Body of pancreas (tissue), 4 donors: ENCODE results near the gene ZNF286A.
"Not testable (repeated sequence)": the region's sequence is repeated elsewhere in the genome, so short reads cannot be mapped to it uniquely, and the experiment has no call there.

ENCODE experiments used
- POLR2A ChIP-seq, 3 donors: fragments of 450-650 bp; IDR thresholded peaks; one replicate each; pipeline ENCODE4 v1.6.1; 2016; ENCODE audit warnings: antibody characterized with exemption in 3 of 3, mild to moderate bottlenecking in 2 of 3
- TF ChIP-seq, protein P1 (sequence below), 7 experiments: fragments of 450-650 bp in 4 of 7; fragments of 200-600 bp in 3 of 7; sonication (generic) in 3 of 7; IDR thresholded peaks; one replicate each; pipeline ENCODE4 v1.5.1; 2016 to 2019; ENCODE audit warnings: antibody characterized with exemption in 7 of 7

DNA sequence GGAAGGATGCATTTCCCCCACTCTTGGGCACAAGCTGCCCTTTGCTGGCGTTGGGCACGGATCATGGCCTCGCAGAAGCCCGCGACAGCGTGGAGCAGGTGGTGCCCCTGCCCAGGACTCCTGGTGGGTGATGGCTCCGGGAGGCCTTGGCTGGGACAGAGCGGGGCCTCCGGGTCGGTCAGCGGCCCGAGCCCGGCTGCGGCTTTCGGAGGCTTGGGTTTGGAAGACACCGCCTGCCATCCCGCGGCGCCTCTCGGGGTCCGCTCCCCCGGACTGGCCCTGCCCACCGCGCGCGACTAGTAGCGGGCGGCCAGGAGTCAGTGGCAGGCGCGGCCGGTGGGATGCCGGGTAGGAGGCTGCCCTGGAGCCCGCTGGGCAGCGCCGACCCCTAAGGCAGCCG, 49.9 kb downstream of the ZNF286A start:
- TF ChIP-seq, protein P1, sequence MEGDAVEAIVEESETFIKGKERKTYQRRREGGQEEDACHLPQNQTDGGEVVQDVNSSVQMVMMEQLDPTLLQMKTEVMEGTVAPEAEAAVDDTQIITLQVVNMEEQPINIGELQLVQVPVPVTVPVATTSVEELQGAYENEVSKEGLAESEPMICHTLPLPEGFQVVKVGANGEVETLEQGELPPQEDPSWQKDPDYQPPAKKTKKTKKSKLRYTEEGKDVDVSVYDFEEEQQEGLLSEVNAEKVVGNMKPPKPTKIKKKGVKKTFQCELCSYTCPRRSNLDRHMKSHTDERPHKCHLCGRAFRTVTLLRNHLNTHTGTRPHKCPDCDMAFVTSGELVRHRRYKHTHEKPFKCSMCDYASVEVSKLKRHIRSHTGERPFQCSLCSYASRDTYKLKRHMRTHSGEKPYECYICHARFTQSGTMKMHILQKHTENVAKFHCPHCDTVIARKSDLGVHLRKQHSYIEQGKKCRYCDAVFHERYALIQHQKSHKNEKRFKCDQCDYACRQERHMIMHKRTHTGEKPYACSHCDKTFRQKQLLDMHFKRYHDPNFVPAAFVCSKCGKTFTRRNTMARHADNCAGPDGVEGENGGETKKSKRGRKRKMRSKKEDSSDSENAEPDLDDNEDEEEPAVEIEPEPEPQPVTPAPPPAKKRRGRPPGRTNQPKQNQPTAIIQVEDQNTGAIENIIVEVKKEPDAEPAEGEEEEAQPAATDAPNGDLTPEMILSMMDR (IDR thresholded peaks at IDR 0.05), result not testable (repeated sequence)
- not testable (repeated sequence) for TF ChIP-seq POLR2A (IDR thresholded peaks at IDR 0.05)
